ENCODE measurements around the gene UMODL1. TPM values are rescaled to one million over a fixed set of nuclear protein-coding genes. Genes with fewer than 3 reads are reported as not detected.
"Not testable (repeated sequence)": the region's sequence is repeated elsewhere in the genome, so short reads cannot be mapped to it uniquely, and the experiment has no call there.

UMODL1 gene
- total RNA-seq, 2 experiments from 2014 or later, result 0.10 to 0.21 TPM

DNA sequence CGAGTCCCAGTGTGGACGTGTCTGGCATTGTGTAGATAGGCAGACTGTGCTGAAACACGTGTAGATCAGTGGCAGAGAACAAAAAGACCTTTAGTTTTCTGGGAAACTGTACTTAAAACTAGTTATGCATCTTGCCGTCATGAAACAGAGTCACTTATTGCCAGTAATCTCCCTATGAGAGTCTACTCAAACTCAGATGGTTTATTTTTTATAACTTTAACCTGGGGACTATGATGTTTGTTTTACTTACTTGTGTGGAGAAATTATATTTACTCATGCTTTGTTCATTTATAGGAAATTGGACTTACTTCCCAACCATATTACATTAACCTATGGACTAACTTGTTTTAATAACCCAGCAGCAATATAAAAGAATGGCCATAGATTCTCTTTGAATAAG lies 93.7 kb downstream of the UMODL1 start:
- H3K4me3 Mint-ChIP-seq, result no peak overlapping the region
- no peaks in the 10 kb centered on the region for H3K27me3 Mint-ChIP-seq
- POLR2A ChIA-PET, result no interaction called here
- H3K27ac Mint-ChIP-seq, result no peak overlapping the region
- no peak for DNase-seq
- no peaks in the 10 kb centered on the region for H3K36me3 Mint-ChIP-seq (ENCODE audit: low read depth)
- CTCF ChIA-PET, result interaction anchor here (0.6 to 3.4 kb wide), 11 partner anchors 9 to 145 kb away, joined by 3 to 17 read pairs (median 5); no protein-coding TSS in a partner anchor
- H3K9me3 Mint-ChIP-seq, result no peaks in the 10 kb centered on the region
- peaks cover 36% of the 10 kb centered on the region for H3K4me1 Mint-ChIP-seq

DNA sequence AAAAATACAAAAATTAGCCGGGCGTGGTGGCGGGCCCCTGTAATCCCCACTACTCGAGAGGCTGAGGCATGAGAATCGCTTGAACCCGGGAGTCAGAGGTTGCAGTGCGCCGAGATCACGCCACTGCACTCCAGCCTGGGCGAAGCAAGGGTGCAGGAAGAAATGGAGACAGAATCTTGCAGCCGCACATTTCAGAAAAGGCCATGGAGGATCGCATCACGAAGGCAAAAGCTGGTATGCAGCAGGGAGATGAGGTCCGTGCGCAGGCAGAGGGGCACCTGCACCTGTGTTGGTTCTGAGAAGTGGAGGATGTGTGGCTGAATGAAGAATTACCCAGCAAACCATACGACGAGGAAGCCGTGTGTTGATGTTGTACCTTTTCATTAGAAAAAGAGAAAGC lies 94.8 kb downstream of the UMODL1 start:
- H3K9me3 Mint-ChIP-seq, result no peaks in the 10 kb centered on the region
- peaks cover 36% of the 10 kb centered on the region for H3K4me1 Mint-ChIP-seq
- H3K27ac Mint-ChIP-seq, result no peak overlapping the region
- H3K4me3 Mint-ChIP-seq, result no peak overlapping the region
- CTCF ChIA-PET, result interaction anchor here (1.1 to 3.4 kb wide), 3 partner anchors 20 to 93 kb away, joined by 3 to 12 read pairs (median 5); no protein-coding TSS in a partner anchor
- no peaks in the 10 kb centered on the region for H3K36me3 Mint-ChIP-seq (ENCODE audit: low read depth)
- POLR2A ChIA-PET, result interaction anchor here (0.7 kb wide), 1 partner anchor 64 kb away, joined by 5 read pairs; no protein-coding TSS in a partner anchor
- H3K27me3 Mint-ChIP-seq, result no peaks in the 10 kb centered on the region
- DNase-seq, result no peak

DNA sequence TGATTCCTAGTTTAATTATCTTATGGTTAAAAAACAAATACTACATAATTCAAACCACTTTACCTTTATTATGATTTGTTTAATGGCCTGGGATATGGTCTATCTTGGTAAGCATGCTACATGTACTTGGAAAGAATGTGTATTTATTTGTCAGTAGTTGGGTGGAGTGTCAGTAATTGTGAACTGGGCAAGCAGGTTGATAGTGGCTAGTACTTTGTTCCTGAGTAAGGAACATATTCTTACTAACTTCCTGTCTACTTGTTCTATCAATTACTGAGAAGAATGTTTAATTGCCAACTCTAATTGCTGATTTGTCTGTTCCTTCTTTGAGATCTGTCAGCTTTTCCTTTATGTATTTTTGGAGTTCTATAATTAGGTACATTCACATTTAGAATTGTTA lies 98.6 kb downstream of the UMODL1 start:
- ChIA-PET POLR2A (no interaction called here), CTCF (no interaction called here)
- DNase-seq, result no peak
- Mint-ChIP-seq H3K4me3 (no peak overlapping the region), H3K4me1 (peaks cover 2% of the 10 kb centered on the region), H3K9me3 (no peaks in the 10 kb centered on the region), H3K27ac (no peak overlapping the region), H3K36me3 (ENCODE audit: low read depth) (no peaks in the 10 kb centered on the region), H3K27me3 (no peaks in the 10 kb centered on the region)

DNA sequence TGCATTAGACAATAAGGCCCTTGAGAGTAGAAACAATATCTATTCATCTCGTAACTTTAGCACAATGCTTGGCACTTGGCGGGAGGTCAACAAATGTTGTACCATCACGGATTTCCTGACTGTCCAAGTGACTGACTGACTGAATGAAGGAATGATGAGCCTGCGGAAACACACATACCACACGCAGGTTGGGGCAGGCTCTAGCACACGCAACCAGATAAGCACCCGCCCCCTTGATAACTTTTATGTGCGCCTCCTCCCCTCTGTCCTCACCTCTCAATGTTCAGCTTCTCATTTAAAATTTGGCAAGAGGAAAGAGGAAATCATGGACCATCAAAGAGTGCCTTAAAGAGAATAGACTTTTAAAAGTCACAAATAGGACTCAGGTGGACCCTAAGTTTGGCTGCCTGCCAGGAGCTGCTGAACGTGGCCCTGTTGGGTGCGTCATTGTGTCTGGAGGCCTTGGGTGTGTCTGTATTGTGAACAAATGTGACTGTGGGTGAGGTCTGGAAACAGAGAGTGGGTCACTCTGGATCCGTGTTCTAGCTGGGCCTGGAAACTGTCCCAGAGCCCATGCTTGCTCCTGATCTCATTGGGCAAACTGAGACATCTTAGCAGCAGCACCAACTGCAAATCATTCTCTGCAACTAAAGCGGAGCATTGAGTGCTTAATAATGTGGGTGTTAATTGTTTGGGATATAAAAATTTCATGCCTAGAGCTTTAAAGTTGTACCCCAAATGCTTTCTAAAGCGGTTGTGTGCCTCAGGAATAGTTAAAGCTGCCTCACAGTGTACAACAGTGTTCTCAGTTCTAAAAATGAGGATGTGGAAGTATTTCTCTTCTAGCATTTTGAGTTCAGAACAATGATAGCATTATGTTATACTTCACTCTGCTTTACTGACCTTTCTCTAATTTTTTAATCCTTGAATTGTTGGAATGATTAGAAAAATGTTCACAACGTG lies 100.3 kb downstream of the UMODL1 start:
- Mint-ChIP-seq H3K27ac (no peak overlapping the region), H3K9me3 (peaks cover 2% of the 10 kb centered on the region), H3K4me1 (peaks cover 2% of the 10 kb centered on the region), H3K27me3 (peaks cover 3% of the 10 kb centered on the region), H3K4me3 (no peak overlapping the region), H3K36me3 (ENCODE audit: low read depth) (no peaks in the 10 kb centered on the region)
- POLR2A ChIA-PET, result no interaction called here
- CTCF ChIA-PET, result interaction anchor here (1.3 to 2.5 kb wide), 2 partner anchors 11 to 22 kb away, joined by 3 to 6 read pairs; no protein-coding TSS in a partner anchor
- no peak for DNase-seq

DNA sequence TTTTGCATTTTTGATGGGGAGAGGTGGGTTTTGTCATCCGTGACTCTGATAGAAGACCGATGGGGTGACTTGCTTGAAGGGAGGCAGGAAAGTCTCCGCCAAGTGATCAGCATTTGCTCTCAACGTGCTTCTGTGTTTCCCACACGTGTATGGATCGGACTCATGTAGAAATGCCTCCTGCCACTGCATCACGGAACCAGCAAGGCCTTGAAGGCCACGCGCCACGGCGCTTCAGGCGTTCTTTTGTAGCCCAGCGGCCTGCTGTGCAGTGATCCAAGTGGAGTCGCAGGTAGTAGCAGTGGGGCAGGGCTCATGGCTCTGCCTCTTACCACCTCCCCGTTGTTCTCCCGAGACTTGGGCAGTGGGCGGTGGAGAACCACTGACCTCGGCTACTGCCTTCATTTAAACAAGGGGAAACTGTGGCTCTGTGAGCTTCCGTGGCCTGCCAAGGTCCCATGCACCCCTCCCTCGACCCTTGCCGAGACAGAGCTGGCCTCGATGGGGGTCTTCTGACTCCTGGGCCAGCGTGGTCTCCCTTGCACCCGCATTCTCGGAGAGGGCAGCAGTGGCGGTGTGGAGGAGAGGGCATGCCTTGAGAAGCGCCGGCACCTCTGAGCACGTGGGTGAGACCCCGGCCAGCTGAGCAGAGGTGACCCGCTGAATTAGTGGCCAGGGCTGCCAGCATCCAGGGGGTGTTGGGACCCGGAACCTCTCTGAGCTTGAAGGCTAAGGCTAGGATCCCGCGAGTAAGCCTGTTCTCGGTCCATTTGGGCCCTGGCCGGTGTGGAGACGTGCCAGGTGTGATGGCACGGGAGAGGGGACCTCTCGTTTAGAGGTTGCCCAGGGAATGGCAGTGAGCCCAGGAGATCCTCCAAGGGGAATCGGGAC lies 101.7 kb downstream of the UMODL1 start:
- Mint-ChIP-seq H3K36me3 (ENCODE audit: low read depth) (no peaks in the 10 kb centered on the region), H3K4me1 (peaks cover 2% of the 10 kb centered on the region), H3K4me3 (no peak overlapping the region), H3K9me3 (peaks cover 2% of the 10 kb centered on the region), H3K27me3 (peaks cover 3% of the 10 kb centered on the region), H3K27ac (no peak overlapping the region)
- POLR2A ChIA-PET, result no interaction called here
- DNase-seq, result no peak
- CTCF ChIA-PET, result interaction anchor here (1.2 to 2.5 kb wide), 4 partner anchors 9 to 72 kb away, joined by 3 to 8 read pairs (median 4); no protein-coding TSS in a partner anchor

DNA sequence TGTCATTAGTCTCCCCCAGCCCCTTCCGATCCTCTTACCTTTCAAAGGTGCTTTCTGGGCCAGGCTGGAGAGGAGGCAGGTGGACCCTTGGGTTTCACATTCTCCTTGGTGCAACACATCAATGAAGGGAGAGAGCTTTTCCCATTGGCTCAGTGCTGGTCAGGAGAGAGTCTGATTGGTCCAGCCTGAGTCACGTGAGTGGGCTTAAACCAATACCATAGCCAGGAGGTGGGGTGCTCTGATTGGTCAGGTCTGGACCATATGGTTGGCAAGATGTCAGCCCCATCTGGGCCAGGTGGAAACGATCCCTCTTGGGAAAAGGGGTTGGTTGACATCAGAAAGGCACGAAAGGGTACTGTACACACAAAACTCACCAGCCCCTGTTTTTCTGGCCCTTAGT lies 103.1 kb downstream of the UMODL1 start:
- no peak overlapping the region for H3K4me3 Mint-ChIP-seq
- H3K27ac Mint-ChIP-seq, result no peak overlapping the region
- peaks cover 2% of the 10 kb centered on the region for H3K9me3 Mint-ChIP-seq
- peaks cover 3% of the 10 kb centered on the region for H3K27me3 Mint-ChIP-seq
- H3K4me1 Mint-ChIP-seq, result peaks cover 2% of the 10 kb centered on the region
- no peak for DNase-seq
- POLR2A ChIA-PET, result no interaction called here
- CTCF ChIA-PET, result interaction anchor here (1.2 to 2.4 kb wide), 2 partner anchors 10 to 70 kb away, joined by 3 to 8 read pairs; no protein-coding TSS in a partner anchor
- H3K36me3 Mint-ChIP-seq (ENCODE audit: low read depth), result no peaks in the 10 kb centered on the region

DNA sequence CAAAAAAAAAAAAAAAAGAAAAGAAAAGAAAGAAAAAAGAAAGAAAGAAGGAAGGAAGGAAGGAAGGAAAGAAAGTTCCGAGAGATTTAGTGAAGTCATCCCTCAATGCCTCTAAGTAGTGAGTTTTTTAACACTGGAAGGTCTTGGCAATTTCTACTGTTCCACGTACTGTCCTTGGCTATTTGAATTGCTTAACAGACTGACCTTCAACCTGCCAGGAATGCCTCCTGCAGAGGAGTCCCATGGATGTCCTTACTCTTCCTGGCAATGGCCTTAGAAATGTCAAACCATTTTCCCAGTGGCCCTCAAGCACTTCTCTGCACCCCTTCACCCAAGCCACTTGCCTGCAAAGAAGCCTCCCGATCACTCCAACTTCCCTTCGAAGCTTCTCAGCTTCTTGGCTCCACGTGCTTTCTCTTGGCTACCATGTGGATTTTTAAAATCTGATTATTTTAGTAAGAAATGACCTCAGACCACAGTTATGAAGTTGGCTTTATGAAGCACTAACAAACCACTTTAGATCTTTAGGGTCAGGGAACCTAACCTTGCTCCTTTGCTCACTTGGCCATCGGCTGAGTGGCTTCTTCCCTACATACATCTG lies 104.1 kb downstream of the UMODL1 start:
- ChIA-PET POLR2A (no interaction called here), CTCF (interaction anchor here (1.2 to 2.4 kb wide), 2 partner anchors 11 to 16 kb away, joined by 3 to 8 read pairs; no protein-coding TSS in a partner anchor)
- Mint-ChIP-seq H3K36me3 (ENCODE audit: low read depth) (no peaks in the 10 kb centered on the region), H3K4me3 (no peak overlapping the region), H3K4me1 (peaks cover under 1% of the 10 kb centered on the region), H3K9me3 (peaks cover 2% of the 10 kb centered on the region), H3K27me3 (peaks cover 7% of the 10 kb centered on the region), H3K27ac (no peak overlapping the region)
- DNase-seq, result no peak

DNA sequence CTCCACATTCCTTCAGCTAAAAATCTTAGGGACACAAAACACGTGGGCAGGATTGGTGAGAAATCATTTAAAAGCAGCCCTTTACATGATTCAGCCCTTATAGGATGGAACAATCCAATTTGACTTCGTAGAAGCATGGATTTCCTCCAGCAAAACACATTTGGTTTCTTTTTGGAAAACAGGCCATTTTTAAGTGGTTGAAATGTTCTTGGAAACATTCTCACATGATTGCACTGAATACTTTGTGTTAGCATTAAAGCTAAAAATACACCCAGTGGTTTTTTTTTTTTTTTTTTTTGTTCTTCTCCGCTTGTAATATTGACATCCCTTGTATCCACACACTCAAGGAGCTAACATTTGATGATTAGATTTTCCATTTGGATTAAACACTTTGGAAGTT lies 105.7 kb downstream of the UMODL1 start:
- no peak overlapping the region for H3K4me3 Mint-ChIP-seq
- no peaks in the 10 kb centered on the region for H3K4me1 Mint-ChIP-seq
- DNase-seq, result no peak
- H3K9me3 Mint-ChIP-seq, result peaks cover 2% of the 10 kb centered on the region
- H3K36me3 Mint-ChIP-seq (ENCODE audit: low read depth), result no peaks in the 10 kb centered on the region
- no peak overlapping the region for H3K27ac Mint-ChIP-seq
- CTCF ChIA-PET, result interaction anchor here (0.7 to 1.6 kb wide), 5 partner anchors 11 to 82 kb away, joined by 3 to 7 read pairs (median 3); no protein-coding TSS in a partner anchor
- POLR2A ChIA-PET, result no interaction called here
- peaks cover 9% of the 10 kb centered on the region for H3K27me3 Mint-ChIP-seq

DNA sequence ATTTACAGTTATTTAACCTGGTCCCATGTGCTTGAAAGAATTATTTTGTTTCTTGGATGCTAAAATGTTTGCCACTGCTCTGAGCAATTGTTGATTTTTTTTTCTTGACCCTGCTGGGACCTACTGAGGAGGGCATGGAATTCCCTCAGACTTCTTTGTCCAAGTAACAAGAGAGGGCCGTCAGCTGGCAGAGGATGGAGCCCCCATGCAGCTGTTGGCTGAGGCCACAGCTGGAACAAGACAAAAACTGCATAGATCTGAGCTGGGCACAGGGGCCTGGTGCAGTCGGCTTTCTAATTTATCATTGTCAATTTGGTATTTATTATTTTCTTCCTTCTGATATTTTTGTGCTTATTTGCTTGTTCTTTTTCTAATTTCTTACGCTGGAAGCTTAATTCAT lies 108.2 kb downstream of the UMODL1 start:
- no peak for DNase-seq
- Mint-ChIP-seq H3K4me1 (no peaks in the 10 kb centered on the region), H3K4me3 (no peak overlapping the region), H3K27me3 (peaks cover 9% of the 10 kb centered on the region), H3K36me3 (ENCODE audit: low read depth) (no peaks in the 10 kb centered on the region), H3K27ac (no peak overlapping the region), H3K9me3 (peaks cover 2% of the 10 kb centered on the region)
- ChIA-PET CTCF (interaction anchor here (0.7 kb wide), 1 partner anchor 689 kb away, joined by 3 read pairs; no protein-coding TSS in a partner anchor), POLR2A (no interaction called here)

DNA sequence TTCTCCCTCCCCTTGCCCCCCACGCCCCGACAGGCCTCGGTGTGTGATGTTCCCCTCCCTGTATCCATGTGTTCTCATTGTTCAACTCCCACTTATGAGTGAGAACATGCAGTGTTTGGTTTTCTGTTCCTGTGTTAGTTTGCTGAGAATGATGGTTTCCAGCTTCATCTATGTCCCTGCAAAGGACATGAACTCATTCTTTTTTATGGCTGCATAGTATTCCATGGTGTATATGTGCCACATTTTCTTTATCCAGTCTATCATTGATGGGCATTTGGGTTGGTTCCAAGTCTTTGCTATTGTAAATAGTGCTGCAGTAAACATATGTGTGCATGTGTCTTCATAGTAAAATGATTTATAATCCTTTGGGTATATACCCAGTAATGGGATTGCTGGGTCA lies 108.9 kb downstream of the UMODL1 start:
- H3K27me3 Mint-ChIP-seq; CTCF ChIA-PET; H3K36me3 Mint-ChIP-seq (ENCODE audit: low read depth); H3K4me1 Mint-ChIP-seq; H3K4me3 Mint-ChIP-seq; DNase-seq; H3K9me3 Mint-ChIP-seq; H3K27ac Mint-ChIP-seq; POLR2A ChIA-PET: not testable (repeated sequence)

DNA sequence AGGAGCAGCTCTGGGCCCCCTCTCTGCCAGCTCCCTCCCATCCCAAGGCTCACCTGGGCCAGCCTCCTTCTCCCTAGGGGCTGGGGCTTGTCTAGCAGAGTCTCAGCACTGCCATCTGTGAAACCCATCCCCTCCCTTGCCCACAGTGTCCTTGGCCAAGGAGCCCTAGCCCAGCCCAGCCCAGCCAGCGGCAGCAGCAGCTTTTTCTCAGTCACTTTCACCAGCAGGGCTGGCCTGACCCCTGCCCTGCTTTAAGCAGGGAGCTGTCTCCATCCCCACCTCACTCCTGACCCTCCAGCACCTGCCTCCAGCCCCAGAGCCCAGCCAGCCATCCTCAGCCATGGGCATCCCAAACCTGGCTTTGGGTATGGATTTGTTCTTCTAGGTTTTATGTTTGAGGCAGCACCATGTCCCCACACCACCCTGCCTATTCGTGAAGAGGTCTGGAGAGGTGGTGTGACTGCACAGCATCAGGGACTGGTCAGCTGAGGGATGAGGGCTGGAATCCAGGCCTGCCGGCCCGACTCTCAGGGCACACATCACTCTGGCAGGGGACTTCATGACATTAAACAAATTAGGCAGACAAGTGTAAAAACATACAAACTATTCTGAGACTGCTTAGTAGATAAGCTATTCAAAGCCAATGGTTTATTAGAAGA lies 111.7 kb downstream of the UMODL1 start:
- Mint-ChIP-seq H3K27ac (peak overlapping the region; percentile 37), H3K36me3 (ENCODE audit: low read depth) (peaks cover 17% of the 10 kb centered on the region), H3K4me1 (peaks cover 26% of the 10 kb centered on the region), H3K4me3 (no peak overlapping the region), H3K27me3 (peaks cover 6% of the 10 kb centered on the region), H3K9me3 (peaks cover 13% of the 10 kb centered on the region)
- no peak for DNase-seq
- POLR2A ChIA-PET, result no interaction called here
- CTCF ChIA-PET, result interaction anchor here (0.8 to 1.5 kb wide), 7 partner anchors 11 to 127 kb away, joined by 3 read pairs; no protein-coding TSS in a partner anchor

Data from activated CD4-positive, alpha-beta T cell treated with anti-CD3 and anti-CD28 coated beads, Interleukin-2, amount 10 ng/mL, durations not matched to agents 7 days and 5 days (primary cell).